ENCODE measurements around the gene TESMIN.

Gene TESMIN

DNA sequence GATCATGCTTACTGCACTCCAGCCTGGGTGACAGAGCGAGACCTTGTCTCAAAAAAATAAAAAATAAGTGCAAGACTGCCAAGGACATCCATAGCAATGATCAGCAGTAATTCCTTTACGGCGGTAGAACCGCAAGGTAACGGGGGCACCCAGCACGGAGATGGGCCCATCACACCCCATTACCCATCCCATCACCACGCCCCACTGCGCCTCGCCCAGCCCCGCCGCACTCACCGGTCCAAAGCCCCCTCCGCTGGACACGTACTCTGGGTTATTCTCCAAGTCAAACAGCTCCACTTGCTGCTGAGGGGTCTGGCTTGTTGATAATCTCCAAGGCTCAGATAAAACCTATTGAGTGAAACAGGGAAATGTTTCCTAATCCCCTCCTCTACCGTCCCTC, 8.7 kb upstream of the TESMIN start:
- DNase-seq = no peak

DNA sequence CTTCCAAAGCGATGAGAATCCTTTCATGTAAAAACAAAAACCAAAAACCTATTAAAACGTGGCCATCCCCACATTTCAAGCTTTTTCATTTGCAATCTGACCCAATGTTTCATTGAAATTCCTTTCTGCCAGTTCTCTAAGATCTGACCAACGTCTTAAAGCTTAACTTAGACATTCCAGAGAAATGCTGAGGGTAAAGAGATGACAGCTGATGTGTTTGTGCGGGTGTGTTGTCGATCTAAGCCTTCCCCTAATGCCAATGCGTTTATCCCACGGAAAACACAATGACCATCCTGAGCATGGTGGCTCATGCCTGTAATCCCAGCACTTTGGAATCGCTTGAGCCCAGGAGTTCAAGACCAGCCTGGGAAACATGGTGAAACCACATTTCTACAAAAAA, 6.4 kb upstream of the TESMIN start:
- no peak for DNase-seq

DNA sequence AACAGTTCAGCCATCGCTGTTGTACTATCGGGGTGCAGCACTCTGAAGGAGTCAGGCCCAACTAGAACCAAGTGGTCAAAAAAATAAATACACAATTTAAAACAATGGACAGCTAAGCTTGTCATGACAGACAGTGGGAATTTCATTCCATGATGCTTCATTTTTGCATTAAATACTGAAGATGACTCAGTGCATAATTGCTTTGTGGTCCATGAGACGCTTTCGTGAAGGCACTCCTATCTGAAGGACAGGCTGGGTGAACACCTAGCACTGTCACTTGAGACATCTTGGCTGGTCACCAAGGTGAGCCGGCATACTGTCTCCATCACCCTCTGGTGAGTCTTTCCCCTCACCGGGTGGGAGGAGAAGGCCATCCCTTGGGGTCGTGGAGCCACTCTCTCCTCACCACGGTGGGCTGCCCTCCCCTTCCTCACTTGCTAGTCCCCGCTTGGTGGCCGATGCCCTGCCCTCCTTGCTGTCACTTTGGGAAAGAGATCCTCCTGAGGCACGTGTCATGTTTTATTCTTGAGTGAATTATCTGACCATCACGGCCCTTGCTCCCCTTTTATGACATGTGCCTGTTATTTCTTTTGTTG, 4.9 kb upstream of the TESMIN start:
- DNase-seq = no peak

DNA sequence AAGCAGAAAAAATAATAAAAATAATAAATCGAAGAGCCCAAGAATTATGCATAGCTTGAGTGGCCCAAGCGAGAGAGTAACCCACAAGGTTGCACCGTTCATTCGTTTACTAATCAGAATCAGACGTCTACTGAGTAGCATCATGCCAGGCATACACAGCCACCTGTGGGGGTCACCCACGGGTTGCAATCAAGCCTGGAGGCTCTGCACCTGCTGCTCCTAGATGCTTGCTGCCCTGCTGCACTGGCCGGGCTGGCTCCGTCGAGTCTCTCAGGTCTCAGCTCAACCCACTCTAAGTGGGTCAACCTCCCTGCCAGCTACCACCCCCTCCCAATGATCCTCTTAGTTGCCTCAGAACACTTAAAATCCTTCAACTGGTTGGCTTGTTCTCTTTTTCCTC, 2.0 kb upstream of the TESMIN start:
- no peak for DNase-seq

DNA sequence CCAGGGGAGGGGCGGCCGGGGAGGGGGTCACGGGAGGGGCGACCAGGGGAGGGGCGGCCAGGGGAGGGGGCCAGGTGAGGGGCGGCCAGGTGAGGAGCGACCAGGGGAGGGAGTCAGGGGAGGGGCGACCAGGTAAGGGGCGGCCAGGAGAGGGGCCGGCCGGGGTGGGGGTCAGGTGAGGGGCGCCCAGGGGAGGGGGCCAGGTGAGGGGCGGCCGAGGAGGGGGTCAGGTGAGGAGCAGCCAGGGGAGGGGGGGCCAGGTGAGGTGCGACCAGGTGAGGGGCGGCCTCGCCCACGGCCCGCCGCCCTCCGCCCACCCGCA, 355 bp downstream of the TESMIN start:
- DNase-seq = no peak

DNA sequence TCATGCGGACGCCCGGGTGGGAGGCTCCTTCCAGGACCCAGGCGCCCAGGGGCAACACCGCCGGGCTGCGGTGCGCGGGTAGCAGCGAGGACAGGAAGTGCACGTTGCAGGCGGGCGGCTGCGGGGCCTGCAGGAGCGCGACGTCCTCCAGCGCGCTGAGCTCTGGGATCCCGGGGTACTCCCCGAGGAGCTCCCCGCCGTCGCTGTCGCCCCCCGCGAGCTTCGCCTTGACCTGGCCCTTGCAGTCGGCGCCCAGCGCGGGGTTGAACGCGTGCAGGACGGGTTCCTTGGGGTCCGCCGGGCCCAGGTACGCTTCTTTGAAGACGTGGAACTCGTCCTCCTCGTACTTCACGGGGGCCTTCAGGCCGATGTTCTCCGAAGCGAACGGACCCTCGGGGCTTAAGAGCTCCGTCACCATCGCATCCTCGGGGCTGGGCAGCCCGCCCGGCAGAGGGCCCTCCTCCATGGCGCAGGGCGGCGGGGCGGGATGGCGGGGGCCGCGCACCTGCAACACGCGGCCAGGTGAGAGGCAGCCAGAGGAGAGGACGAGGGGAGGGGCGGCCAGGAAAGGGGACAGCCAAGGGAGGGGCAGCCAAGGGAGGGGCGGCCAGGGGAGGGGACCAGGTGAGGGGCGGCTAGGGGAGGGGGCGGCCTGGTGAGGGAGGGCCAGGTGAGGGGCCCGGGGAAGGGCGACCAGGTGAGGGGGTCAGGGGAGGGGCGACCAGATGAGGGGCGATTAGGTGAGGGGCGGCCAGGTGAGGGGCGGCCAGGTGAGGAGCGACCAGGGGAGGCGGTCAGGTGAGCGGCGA, 921 bp downstream of the TESMIN start:
- DNase-seq = no peak

DNA sequence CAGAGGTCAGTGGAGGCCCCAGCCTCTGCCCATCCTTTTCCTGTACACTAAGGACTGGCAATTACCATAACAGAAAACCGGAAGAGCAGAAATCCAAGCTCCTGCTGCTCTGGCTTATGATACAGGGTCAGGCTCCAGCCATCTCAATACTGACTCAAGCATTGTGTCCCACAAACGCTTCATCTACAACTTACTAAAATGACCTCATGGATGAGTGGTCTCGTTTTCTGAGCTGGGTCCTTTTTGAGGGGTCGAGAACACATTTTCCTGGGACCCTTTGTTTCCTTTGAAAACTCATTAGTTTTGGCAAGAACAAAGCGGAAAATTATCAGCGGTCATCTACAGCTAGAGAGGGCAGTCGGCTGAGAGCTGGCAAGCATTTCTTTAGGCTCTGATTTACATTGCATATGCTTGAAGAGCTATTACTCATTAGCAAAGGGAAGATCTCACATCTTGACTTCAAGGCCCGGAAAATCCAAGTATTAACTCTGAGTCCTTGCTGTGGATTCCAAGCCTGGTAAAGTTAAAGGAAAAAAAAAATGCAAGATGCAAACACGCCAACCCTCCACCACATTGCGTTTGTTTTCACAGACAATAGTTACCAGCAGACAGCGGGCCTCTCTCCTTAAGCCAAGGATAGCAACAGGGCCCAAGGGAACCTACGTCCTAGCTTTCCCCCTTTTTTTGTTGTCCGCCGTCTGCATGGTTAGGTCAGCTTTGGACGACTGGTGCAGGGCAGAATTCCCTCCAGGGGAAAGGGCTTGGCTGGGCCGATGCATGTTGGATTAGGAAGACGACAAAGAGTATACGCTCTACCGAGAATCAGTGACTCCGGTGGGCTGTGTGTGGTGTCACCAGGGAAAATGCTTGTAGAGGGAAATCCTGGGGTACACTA, 1.8 kb downstream of the TESMIN start:
- no peak for DNase-seq

DNA sequence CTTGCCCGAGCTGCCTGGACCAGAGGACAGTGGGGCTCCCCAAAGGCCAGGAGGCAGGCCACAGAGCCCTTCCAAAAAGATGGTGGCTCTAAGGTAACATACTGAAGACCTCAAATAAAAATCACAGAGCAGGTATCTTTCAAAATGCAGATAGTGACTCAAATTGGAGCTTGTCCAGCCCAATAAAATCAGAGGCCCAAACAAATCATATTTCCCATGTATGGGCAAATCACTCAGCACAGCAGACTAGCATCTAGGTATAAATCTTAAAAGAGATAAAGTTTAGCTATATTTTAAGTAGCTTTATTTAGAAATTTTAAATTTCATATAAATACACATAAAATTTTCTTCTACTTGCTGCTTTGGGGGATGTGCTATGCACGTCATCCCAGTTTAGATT, 3.3 kb downstream of the TESMIN start:
- DNase-seq = no peak

DNA sequence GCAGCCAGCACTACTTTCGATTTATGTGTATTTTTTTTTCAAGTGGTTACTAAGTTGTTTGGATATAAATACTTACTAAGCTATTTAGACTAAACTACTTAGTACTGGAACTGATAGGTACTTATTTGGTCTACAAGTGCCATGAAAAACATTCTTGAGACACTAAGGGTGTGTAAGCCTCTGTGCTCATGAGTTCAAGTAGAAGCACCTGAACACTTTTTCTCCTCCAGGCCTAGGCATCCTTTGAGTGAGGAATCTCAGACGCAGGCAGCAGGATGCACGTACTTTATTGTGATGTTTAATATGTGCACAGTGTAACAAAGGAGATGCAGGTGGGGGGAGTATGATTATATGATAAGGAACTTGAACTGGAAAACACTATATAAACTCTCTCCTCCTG, 7.8 kb downstream of the TESMIN start:
- DNase-seq = no peak

DNA sequence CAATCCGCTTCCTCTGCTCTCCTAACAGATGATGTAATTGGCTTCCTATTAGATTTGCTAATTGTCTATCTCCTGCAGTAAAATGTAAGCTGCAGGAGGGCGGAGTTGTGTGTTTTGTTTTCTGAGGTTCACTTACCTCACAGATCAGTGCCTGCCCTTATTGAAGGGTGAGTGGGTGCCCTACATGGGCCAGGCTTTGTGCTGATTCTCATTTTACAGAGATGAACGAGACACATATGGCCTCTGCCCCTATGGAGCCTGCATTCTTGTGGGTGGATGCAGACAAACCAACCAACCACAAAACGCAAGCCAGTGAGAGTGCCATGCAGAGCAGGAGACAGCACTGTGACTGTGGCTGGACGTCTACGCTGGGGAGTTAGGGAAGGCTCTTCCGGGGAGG, 9.9 kb downstream of the TESMIN start:
- no peak for DNase-seq

DNA sequence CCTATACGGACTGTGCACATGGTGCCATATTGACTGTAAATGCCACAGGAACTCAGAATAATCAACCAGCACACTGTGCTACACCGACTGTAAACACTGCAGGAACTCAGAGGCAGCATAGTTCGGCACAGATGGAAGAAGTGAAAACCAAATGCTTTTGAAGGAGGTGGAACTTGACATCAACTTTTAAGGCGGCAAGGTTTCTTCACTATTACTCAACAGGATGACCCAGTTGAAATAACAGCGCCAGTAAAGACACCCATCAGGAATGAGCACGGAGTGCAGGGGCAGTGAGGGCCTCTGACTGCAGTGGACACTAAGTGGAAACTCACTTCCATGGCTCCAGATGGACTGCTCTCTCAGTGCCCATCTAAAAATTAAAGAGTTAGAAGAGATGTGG, 15.7 kb downstream of the TESMIN start:
- no peak for DNase-seq

DNA sequence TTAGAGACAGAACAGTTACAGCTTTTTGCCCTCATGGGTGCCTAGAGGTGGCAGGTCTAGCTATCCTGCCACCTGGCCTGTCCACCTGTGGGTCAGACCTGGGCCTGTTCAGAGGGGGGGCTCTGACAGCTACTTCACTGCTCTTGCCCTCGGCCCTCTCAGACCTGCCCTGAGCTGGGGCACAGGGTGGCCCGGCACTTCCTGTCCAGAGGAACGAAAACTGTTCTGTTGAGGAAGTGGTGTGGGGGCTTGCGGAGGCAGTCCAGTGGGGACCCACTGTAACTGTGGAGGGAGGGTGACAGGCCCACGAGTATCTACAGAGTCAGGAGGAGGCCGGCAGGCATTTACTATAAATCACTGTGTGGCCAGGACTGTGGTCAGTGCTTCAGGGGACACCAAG, 16.2 kb downstream of the TESMIN start:
- no peak for DNase-seq

DNA sequence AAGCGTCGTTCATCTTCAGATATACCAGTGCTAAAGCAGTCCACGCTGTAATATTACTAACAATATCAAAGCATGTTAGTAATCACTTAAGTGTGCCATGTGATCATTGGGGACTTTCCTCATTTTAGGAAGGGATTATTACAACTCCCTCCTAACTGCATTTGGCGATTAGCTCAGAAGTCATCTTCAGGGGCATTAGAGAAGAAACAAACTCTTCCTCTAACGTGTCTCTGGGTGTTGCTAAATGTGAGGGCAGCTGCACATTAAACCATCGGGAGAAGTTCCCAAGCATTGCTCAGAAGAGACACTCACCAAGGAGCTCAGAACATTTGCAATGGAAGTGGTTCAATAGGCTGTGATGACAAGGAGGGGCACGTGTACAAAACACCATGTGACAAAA, 17.2 kb downstream of the TESMIN start:
- DNase-seq = no peak

DNA sequence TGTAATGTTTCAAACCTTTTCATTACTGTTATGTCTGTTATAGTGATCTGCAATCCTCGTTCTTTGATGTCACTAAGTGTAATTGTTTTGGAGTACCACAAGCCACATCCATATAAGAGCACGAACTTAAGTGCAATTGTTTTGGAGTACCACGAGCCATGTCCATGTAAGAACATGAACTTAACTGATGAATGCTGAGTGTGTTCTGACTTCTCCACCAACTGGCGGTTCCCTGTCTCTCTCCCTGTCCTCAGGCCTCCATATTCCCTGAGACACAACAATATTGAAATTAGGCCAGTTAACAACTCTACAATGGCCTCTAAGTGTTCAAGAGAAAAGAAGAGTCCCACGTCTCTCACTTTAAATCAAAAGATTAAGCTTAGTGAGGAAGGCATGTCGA, 23.5 kb downstream of the TESMIN start:
- DNase-seq = no peak

DNA sequence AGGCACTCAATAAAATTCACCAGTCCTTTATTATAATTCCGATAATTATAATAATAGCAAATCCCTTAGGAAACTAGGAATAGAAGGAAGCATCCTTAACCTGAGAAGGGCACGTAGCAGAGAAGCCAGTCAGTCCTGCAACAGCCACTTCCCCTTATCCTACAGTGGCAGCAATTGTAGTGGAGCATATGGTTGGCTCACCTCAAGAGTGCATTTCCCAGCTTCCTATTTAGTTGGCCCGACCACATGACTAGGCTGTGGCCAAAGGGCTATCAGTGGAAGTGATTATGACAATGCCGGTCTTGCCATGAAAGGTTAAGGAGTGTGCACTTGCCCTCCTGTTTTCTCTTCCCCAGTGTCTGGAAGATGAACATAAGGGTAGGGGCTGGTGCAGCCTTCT, 27.0 kb downstream of the TESMIN start:
- DNase-seq = no peak

DNA sequence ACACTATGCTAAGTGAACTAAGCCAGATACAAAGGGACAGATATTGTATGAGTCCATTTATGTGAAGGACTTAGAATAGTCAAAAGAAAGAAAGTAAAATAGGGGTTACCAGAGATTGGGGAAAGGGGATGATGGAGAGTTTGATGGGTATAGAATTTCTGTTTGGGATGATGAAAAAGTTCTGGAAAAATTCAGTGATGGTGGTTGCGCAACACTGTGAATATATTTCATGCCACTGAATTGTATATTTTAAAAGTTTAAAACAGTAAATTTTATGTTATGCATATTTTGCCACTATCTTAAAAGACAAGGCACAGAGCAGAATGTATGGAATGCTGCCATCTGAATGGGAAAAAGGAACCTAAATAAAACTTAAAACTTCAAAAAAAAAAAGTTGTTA, 29.2 kb downstream of the TESMIN start:
- DNase-seq = no peak

DNA sequence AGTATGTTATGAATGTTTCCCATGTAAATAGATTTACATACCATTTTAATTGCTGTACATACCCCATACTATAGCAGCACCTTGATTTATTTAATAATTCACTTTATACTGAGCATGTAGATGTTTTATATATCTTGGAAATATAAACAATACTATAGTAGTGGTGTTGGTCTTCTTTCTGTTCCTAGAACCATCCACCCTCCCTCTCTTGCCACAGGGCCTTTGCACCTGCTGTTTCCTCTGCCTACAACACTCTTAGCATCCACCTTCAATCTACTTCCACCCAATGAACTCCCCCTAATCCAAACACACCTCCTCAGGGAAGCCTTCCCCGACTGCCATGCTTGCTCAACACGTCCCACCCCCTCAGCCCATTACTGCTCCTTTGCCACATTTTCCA, 30.2 kb downstream of the TESMIN start:
- DNase-seq = no peak

DNA sequence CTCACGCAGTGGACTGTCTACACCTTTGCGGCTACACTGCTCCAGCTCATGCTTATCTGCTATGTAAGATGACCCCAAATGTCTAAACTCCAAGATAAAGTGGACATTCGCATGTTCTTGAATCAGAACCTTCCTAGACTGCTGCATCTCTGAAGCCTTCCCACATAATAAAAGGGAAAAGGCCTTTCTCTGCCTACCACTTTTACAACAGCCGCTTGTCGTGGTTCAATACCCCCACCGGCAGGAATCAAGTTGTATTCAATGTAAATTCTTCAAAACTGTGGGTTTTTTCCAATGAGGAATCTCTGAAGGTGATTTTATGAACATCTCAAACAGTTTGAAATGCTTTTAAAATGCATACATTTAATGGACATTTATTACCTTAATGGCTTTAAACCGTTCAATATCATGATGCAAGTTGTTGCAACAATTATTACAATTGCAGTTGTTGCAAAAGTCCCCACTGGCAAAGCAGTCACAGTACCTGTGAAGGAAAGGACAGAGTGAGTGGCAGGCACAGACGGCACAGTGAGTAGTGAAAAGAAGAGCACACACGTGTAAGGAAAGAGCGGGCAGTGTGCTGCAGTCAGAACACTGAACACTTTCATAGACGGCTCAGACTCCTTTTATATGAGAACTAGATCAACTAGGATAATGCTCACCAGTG, 35.7 kb downstream of the TESMIN start:
- no peak for DNase-seq

DNA sequence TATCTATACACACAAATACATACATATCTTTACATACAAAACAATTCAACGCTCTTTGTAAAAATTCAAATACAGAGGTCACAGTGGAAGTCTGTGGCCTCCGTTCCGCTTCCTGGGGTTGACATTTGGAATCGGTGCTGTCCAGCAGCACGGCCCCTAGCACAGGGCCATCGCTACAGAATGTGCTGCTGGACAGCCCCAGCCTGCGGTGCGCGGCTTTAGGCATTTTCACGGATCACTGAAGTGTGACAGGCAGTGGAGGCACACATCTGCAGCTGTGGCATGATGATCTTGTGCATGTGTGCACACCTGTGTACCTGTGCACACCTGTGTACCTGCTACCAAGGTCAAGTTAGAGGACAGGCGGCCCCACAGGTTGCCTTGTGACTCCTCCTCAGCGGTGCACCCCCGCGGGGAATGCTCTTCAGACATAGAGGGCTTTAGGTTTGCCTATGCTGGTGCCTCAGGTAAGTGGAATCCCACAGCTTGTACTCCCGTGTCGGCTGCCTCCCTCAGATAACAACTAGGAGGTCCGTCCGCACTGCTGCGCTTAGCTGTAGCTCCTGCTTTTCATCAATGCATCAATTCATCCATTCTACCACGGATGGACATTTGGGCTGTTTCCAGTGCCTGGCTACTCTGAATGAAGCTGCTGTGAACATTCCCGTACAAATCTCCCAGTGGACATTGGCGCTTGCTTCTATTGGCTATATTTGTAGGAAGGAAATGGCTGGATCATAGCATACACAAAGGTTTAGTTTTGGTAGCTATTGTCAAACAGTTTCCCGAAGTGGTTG, 37.1 kb downstream of the TESMIN start:
- no peak for DNase-seq

DNA sequence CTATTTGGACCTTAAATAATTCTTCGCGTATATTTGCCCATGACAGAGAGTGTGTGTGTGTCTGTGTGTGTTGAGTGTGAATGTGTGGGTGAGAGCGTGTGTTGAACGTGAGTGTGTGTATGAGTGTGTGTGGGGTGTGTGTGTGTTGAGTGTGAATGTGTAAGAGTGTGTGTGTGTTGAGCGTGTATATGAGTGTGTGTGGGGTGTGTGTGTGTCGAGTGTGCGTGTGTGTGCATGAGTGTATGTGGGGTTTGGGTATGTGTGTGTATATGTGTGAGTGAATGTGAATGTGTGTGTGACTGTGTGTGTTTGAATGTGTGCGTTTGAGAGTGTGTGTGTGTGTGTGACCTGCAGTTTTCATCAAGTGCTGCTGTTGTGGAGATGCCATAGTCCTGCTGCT, 40.2 kb downstream of the TESMIN start:
- DNase-seq = no peak

DNA sequence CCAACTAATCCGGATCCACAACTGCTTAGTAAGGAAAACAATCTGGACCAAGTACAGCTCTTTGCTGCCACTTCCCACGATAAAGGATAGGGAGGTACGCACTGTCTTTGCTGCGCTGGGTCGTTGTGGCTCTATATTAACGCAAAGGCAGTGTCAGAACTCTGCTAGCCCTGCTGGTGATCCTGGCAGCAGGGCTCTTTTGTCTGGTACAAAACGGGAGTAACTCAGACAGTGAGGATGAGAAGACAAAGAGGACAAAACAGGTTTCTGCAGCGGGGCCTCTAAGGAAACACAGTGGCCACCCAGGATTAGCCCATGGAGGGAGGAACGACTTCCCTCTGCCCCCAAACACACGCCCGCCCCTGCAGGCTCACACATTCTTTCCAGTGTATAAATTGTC, 40.9 kb downstream of the TESMIN start:
- no peak for DNase-seq

DNA sequence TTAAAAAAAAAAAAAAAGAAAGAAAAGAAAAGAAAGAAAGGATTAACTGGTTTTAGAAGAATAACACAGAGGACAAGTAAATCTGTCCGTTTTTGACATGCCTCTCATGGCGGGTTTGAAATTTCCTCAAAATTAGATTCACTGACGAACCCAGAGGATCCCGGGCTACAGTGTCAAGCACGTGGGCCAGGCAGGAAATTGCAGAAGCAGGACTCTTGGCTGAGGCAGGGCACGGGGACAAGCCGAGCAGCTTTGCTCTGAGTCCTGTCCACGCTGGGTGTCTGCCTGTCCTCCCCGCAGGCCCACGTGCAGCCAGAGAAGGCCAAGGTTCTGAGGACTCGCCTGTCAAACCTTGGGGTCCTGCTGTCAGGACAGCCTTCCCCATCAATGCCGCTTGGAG, 42.3 kb downstream of the TESMIN start:
- no peak for DNase-seq

DNA sequence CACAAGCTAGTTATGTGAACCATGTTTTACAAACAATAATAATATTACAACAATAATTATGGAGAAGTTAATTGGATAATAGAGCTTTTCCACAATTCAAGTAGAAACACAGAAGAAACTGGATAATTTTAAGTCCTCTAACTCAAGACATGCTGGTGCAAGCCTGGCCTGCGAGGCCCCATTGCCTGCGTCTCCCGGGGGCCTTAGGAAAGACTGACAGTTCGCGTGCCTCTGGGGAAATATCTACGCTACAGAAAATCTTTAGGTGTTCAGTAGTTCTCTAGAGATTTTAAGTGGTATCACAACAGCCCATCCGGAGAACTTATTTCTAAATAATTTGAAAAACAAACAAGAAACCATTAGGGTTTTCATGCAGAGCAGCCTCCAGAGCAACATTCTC, 43.8 kb downstream of the TESMIN start:
- DNase-seq = no peak

Data from NCI-H1048 (cell line).